Measurements from ENCODE around the gene FAM9C.

The FAM9C gene

GRCh38 chrX:13008189-13008533 lies 36.3 kb downstream of the FAM9C start:
- no peak for TF ChIP-seq CTCF (IDR thresholded peaks at IDR 0.05; ENCODE audit: low read depth, low read length)
- H3K4me3 ChIP-seq (ENCODE audit: low read depth, low read length): no peak overlapping the region
- in situ Hi-C loops (cut with HindIII; ENCODE audit: low sequenced_read_pairs): no loop called here
- no peak for DNase-seq (ENCODE audit: low read depth, low spot score)

GRCh38 chrX:13007519-13008188 lies 36.8 kb downstream of the FAM9C start:
- peak; percentile 62 for DNase-seq (ENCODE audit: low read depth, low spot score)
- no peak for TF ChIP-seq CTCF (IDR thresholded peaks at IDR 0.05; ENCODE audit: low read depth, low read length)
- H3K4me3 ChIP-seq (ENCODE audit: low read depth, low read length): no peak overlapping the region
- in situ Hi-C loops (cut with HindIII; ENCODE audit: low sequenced_read_pairs): no loop called here

GRCh38 chrX:13005661-13006473 lies 38.6 kb downstream of the FAM9C start:
- peak; percentile 48 for DNase-seq (ENCODE audit: low read depth, low spot score)
- H3K4me3 ChIP-seq (ENCODE audit: low read depth, low read length): no peak overlapping the region
- in situ Hi-C loops (cut with HindIII; ENCODE audit: low sequenced_read_pairs): no loop called here
- TF ChIP-seq CTCF (IDR thresholded peaks at IDR 0.05; ENCODE audit: low read depth, low read length): no peak

GRCh38 chrX:13001961-13002671 lies 42.3 kb downstream of the FAM9C start:
- DNase-seq (ENCODE audit: low read depth, low spot score): no peak
- in situ Hi-C loops (cut with HindIII; ENCODE audit: low sequenced_read_pairs): no loop called here
- no peak for TF ChIP-seq CTCF (IDR thresholded peaks at IDR 0.05; ENCODE audit: low read depth, low read length)
- H3K4me3 ChIP-seq (ENCODE audit: low read depth, low read length): no peak overlapping the region

- in situ Hi-C loops (cut with HindIII; ENCODE audit: low sequenced_read_pairs): no loop called here
- TF ChIP-seq CTCF (IDR thresholded peaks at IDR 0.05; ENCODE audit: low read depth, low read length): no peak
- DNase-seq (ENCODE audit: low read depth, low spot score): no peak
- H3K4me3 ChIP-seq (ENCODE audit: low read depth, low read length): no peak overlapping the region
Observed at GRCh38 chrX:13001097-13001496, 43.3 kb downstream of the FAM9C start.

GRCh38 chrX:13000301-13000811 lies 44.1 kb downstream of the FAM9C start:
- in situ Hi-C loops (cut with HindIII; ENCODE audit: low sequenced_read_pairs): no loop called here
- H3K4me3 ChIP-seq (ENCODE audit: low read depth, low read length): no peak overlapping the region
- no peak for DNase-seq (ENCODE audit: low read depth, low spot score)
- TF ChIP-seq CTCF (IDR thresholded peaks at IDR 0.05; ENCODE audit: low read depth, low read length): no peak

Data from astrocyte of the spinal cord (primary cell).